Measurements from ENCODE around the gene TPRX2. TPM values are rescaled to one million over a fixed set of nuclear protein-coding genes. Genes with fewer than 3 reads are reported as not detected.

TPRX2 gene
- total RNA-seq, 1 experiment from 2014 or later, result not detected

- Histone ChIP-seq H4K20me1 (ENCODE audit: insufficient read depth) (no peaks in the 10 kb centered on the region), H3K27me3 (ENCODE audit: insufficient read depth, low read length) (no peaks in the 10 kb centered on the region), H3K9ac (ENCODE audit: low read length) (no peak overlapping the region), H3K4me3 (replicated peaks in 1 of 2; ENCODE audit: low read depth in 1 of 2, low read length in 2 of 2) (no peak overlapping the region), H3K9me2 (ENCODE audit: insufficient read depth) (no peaks in the 10 kb centered on the region), H2AFZ (ENCODE audit: low read depth, low read length, poor library complexity, severe bottlenecking) (no peak overlapping the region), H3K27ac (ENCODE audit: low read depth, low read length) (no peak overlapping the region), H3K79me2 (ENCODE audit: insufficient read depth, low read length) (no peaks in the 10 kb centered on the region), H3K36me3 (ENCODE audit: control insufficient read depth in 1 of 2, insufficient read depth in 2 of 2, low read length in 2 of 2) (no peaks in the 10 kb centered on the region), H3K4me2 (ENCODE audit: low read length) (no peak overlapping the region), H3K4me1 (ENCODE audit: control insufficient read depth in 1 of 2, insufficient read depth in 2 of 2, low read length in 2 of 2) (no peaks in the 10 kb centered on the region), H3K9me3 (ENCODE audit: control insufficient read depth in 1 of 2, insufficient read depth in 1 of 2, low read depth in 1 of 2, low read length in 2 of 2) (no peaks in the 10 kb centered on the region)
- no peak for ATAC-seq
- RAD21 ChIA-PET (ENCODE audit: low non-redundant PET in 1 of 2, low total read pairs in 2 of 2, uncharacterized antibody in 2 of 2, unreplicated experiment in 2 of 2), result no interaction called here
- TF ChIP-seq EGR1 (IDR thresholded peaks at IDR 0.05; ENCODE audit: low read depth) (no peak), POLR2AphosphoS5 (IDR thresholded peaks at IDR 0.05; ENCODE audit: low read depth, low read length) (no peak), CBX3 (IDR thresholded peaks at IDR 0.05; ENCODE audit: low read depth) (no peak), EZH2 (IDR thresholded peaks at IDR 0.05) (no peak)
- no peak for DNase-seq (ENCODE audit: low read depth, low spot score)
- POLR2A ChIA-PET, result no interaction called here
- CTCF ChIA-PET, result interaction anchor here (0.9 kb wide), 1 partner anchor 13 kb away, joined by 3 read pairs; no protein-coding TSS in a partner anchor
- no TSS peak for BruUV-seq (replicated peaks)
- intact Hi-C loops (cut with micrococcal nuclease), result no loop called here
These were observed 22.7 kb downstream of the TPRX2 start for GRCh38 chr19:47881757-47882156.

GRCh38 chr19:47882890-47883289 lies 23.9 kb downstream of the TPRX2 start:
- BruUV-seq (replicated peaks), result no TSS peak
- POLR2A ChIA-PET, result no interaction called here
- H3K36me3 ChIP-seq (ENCODE audit: control insufficient read depth in 1 of 2, insufficient read depth in 2 of 2, low read length in 2 of 2), result no peaks in the 10 kb centered on the region
- DNase-seq (ENCODE audit: low read depth, low spot score), result no peak
- H2AFZ ChIP-seq (ENCODE audit: low read depth, low read length, poor library complexity, severe bottlenecking), result no peak overlapping the region
- H3K27ac ChIP-seq (ENCODE audit: low read depth, low read length), result no peak overlapping the region
- no peak for ATAC-seq
- RAD21 ChIA-PET (ENCODE audit: low non-redundant PET in 1 of 2, low total read pairs in 2 of 2, uncharacterized antibody in 2 of 2, unreplicated experiment in 2 of 2), result no interaction called here
- no peak overlapping the region for H3K9ac ChIP-seq (ENCODE audit: low read length)
- no peaks in the 10 kb centered on the region for H3K9me2 ChIP-seq (ENCODE audit: insufficient read depth)
- no peaks in the 10 kb centered on the region for H3K4me1 ChIP-seq (ENCODE audit: control insufficient read depth in 1 of 2, insufficient read depth in 2 of 2, low read length in 2 of 2)
- CTCF ChIA-PET, result no interaction called here
- TF ChIP-seq CBX3 (IDR thresholded peaks at IDR 0.05; ENCODE audit: low read depth) (no peak), JUND (IDR thresholded peaks at IDR 0.05) (no peak), REST (IDR thresholded peaks at IDR 0.05; ENCODE audit: low read depth) (no peak)
- H3K4me3 ChIP-seq (replicated peaks in 1 of 2; ENCODE audit: low read depth in 1 of 2, low read length in 2 of 2), result no peak overlapping the region
- no peaks in the 10 kb centered on the region for H3K27me3 ChIP-seq (ENCODE audit: insufficient read depth, low read length)
- no peaks in the 10 kb centered on the region for H3K9me3 ChIP-seq (ENCODE audit: control insufficient read depth in 1 of 2, insufficient read depth in 1 of 2, low read depth in 1 of 2, low read length in 2 of 2)
- H3K79me2 ChIP-seq (ENCODE audit: insufficient read depth, low read length), result no peaks in the 10 kb centered on the region
- H3K4me2 ChIP-seq (ENCODE audit: low read length), result no peak overlapping the region
- intact Hi-C loops (cut with micrococcal nuclease), result no loop called here
- no peaks in the 10 kb centered on the region for H4K20me1 ChIP-seq (ENCODE audit: insufficient read depth)
